Activated CD4-positive, alpha-beta T cell treated with anti-CD3 and anti-CD28 coated beads, Interleukin-10, Interleukin-2, amounts not matched to agents 100 ng/mL and 50 ng/mL, durations not matched to agents 16 hours and 8 hours (primary cell): ENCODE results near the gene DNAAF5.
"Not testable (repeated sequence)": the region's sequence is repeated elsewhere in the genome, so short reads cannot be mapped to it uniquely, and the experiment has no call there.

Experiments
- DNase-seq: peaks from one replicate; pipeline ENCODE4 v3.0.0-alpha.2; 2020

Gene DNAAF5

GRCh38 chr7:748446-748845, 21.9 kb downstream of the DNAAF5 start:
- no peak for DNase-seq

- DNase-seq, result no peak
Observed at GRCh38 chr7:749140-749551, 22.6 kb downstream of the DNAAF5 start.

GRCh38 chr7:750111-750905, 23.8 kb downstream of the DNAAF5 start:
- no peak for DNase-seq

- no peak for DNase-seq
Observed at GRCh38 chr7:751826-752225, 25.3 kb downstream of the DNAAF5 start.

- not testable (repeated sequence) for DNase-seq
Observed at GRCh38 chr7:752256-752655, 25.8 kb downstream of the DNAAF5 start.

- no peak for DNase-seq
Observed at GRCh38 chr7:753190-753589, 26.7 kb downstream of the DNAAF5 start.

- DNase-seq, result no peak
Observed at GRCh38 chr7:754531-755412, 28.3 kb downstream of the DNAAF5 start.

GRCh38 chr7:755413-755805, 28.9 kb downstream of the DNAAF5 start:
- no peak for DNase-seq

- no peak for DNase-seq
Observed at GRCh38 chr7:756231-756927, 29.9 kb downstream of the DNAAF5 start.

GRCh38 chr7:756928-757560, 30.5 kb downstream of the DNAAF5 start:
- no peak for DNase-seq

- DNase-seq, result peak; percentile 30
Observed at GRCh38 chr7:757741-758163, 31.3 kb downstream of the DNAAF5 start.

- no peak for DNase-seq
Observed at GRCh38 chr7:759569-759968, 33.1 kb downstream of the DNAAF5 start.

- DNase-seq, result no peak
Observed at GRCh38 chr7:760006-760405, 33.5 kb downstream of the DNAAF5 start.

GRCh38 chr7:761101-761500, 34.6 kb downstream of the DNAAF5 start:
- DNase-seq, result no peak

GRCh38 chr7:761631-762030, 35.1 kb downstream of the DNAAF5 start:
- DNase-seq, result no peak

- no peak for DNase-seq
Observed at GRCh38 chr7:762885-763284, 36.4 kb downstream of the DNAAF5 start.

- no peak for DNase-seq
Observed at GRCh38 chr7:763762-764161, 37.3 kb downstream of the DNAAF5 start.

GRCh38 chr7:765383-765782, 38.9 kb downstream of the DNAAF5 start:
- no peak for DNase-seq

GRCh38 chr7:767580-767940, 41.1 kb downstream of the DNAAF5 start:
- peak; percentile 27 for DNase-seq

GRCh38 chr7:767941-768731, 41.6 kb downstream of the DNAAF5 start:
- peak; percentile 51 for DNase-seq

GRCh38 chr7:768881-769504, 42.5 kb downstream of the DNAAF5 start:
- peak; percentile 7 for DNase-seq

GRCh38 chr7:770336-770735, 43.8 kb downstream of the DNAAF5 start:
- DNase-seq, result no peak
